Astrocyte of the cerebellum (primary cell): ENCODE data around the gene HOXA10.
A peak's percentile ranks its signal among the peaks of the same experiment; 100 is the strongest.

Experiments
- DNase-seq: peaks from one replicate; pipeline ENCODE4 v3.0.0-alpha.2; 2011; ENCODE audit warnings: low read depth
- H3K4me3 ChIP-seq: 2 replicates; pipeline ENCODE4 v1.5.1; 2011; ENCODE audit warnings: mild to moderate bottlenecking, low read depth, low read length, moderate library complexity
- CTCF ChIP-seq: IDR thresholded peaks from 2 replicates; pipeline ENCODE4 v1.5.1; 2012; ENCODE audit warnings: low read length, low read depth, moderate library complexity, mild to moderate bottlenecking; ENCODE audit errors: missing control alignments
- in situ Hi-C: cut with HindIII; loops from 2 replicates; pipeline ENCODE4 v1.10.0; 2017; ENCODE audit warnings: low sequenced_read_pairs

Gene HOXA10

GRCh38 chr7:27122077-27122910, 51.8 kb downstream of the HOXA10 start:
- no peak for TF ChIP-seq CTCF

GRCh38 chr7:27121684-27122076, 52.4 kb downstream of the HOXA10 start:
- no peak for TF ChIP-seq CTCF
- peak overlapping the region; percentile 50 for H3K4me3 ChIP-seq
- in situ Hi-C loops: no loop called here
- DNase-seq: no peak

More at GRCh38 chr7:27122077-27122910, 51.8 kb downstream of the HOXA10 start:
- in situ Hi-C loops: no loop called here
- DNase-seq: no peak
- H3K4me3 ChIP-seq: peak overlapping the region; percentile 50
